HepG2 (cell line): ENCODE data around the gene SORBS2. TPM values are rescaled to one million over a fixed set of nuclear protein-coding genes. Genes with fewer than 3 reads are reported as not detected.

Source experiments
- ATF5 ChIP-seq: sonication (generic); formaldehyde crosslinking; IDR thresholded peaks from 2 replicates; pipeline ENCODE4 v1.4.0; 2020; ENCODE audit warnings: mild to moderate bottlenecking, low read depth, missing genetic modification reagents
- CEBPB ChIP-seq: IDR thresholded peaks from 2 replicates; pipeline ENCODE4 v1.6.1; 2011; ENCODE audit warnings: low read depth, low read length, improper control_type of control experiment, borderline replicate concordance
- E2F1 ChIP-seq: sonication (generic); formaldehyde crosslinking; IDR thresholded peaks from 2 replicates; pipeline ENCODE4 v1.5.0; 2020; ENCODE audit warnings: missing genetic modification reagents
- HMG20B ChIP-seq: conservative IDR thresholded peaks from 2 replicates; pipeline ENCODE4 v1.6.1; 2016; ENCODE audit warnings: missing genetic modification reagents, missing compliant biosample characterization
- KMT2A ChIP-seq: sonication (generic); formaldehyde crosslinking; IDR thresholded peaks from 2 replicates; pipeline ENCODE4 v1.4.0; 2020; ENCODE audit warnings: missing genetic modification reagents
- ZBTB49 ChIP-seq: sonication (generic); formaldehyde crosslinking; IDR thresholded peaks from 2 replicates; pipeline ENCODE4 v1.4.0; 2020; ENCODE audit warnings: missing genetic modification reagents, borderline replicate concordance
- polyA plus RNA-seq, 8 experiments: library from polyadenylated mRNA; depleted of rRNA in 3 of 8; stranded (reverse) in 7 of 8; unstranded in 1 of 8; fragments of >200 nt; fragmentation: Illumina TruSeq in 4 of 8; extraction: Trizol in 4 of 8; gene quantifications; 2 replicates each; pipeline versions ENCODE4 v1.2.1 to v1.2.3, GENCODE V29; 2011 to 2016; ENCODE audit warnings: low read depth in 4 of 8, missing spikeins in 1 of 8, mixed read lengths in 1 of 8; ENCODE audit not compliant: insufficient read depth in 1 of 8
- total RNA-seq, 5 experiments: library from RNA; depleted of rRNA; stranded (reverse); fragments of >200 nt; fragmentation: Illumina TruSeq; extraction: Trizol; gene quantifications; 2 replicates each; pipeline ENCODE4 v1.2.3, GENCODE V29; 2016; ENCODE audit warnings: low read depth in 1 of 5

The SORBS2 gene
- total and polyA plus RNA-seq, 2 of the 13 experiments (the other 11 are each of a cell fraction or from before 2014, with no cell fraction given): 25.0 to 80.5 TPM

- no peak for TF ChIP-seq E2F1 (CRISPR knock-in tag)
- TF ChIP-seq ATF5 (CRISPR knock-in tag): no peak
- TF ChIP-seq HMG20B (CRISPR knock-in tag): no peak
- no peak for TF ChIP-seq KMT2A (CRISPR knock-in tag)
- TF ChIP-seq CEBPB: no peak
- no peak for TF ChIP-seq ZBTB49 (CRISPR knock-in tag)
These were observed 19.3 kb upstream of the SORBS2 start (continued) for GRCh38 chr4:185831125-185831815.
